Renal cortical epithelial cell (primary cell): ENCODE results near the gene EOLA2. TPM values are rescaled to one million over a fixed set of nuclear protein-coding genes. Genes with fewer than 3 reads are reported as not detected.
"Not testable (repeated sequence)": the region's sequence is repeated elsewhere in the genome, so short reads cannot be mapped to it uniquely, and the experiment has no call there.

Source experiments
- DNase-seq: peaks from one replicate; pipeline ENCODE4 v3.0.0-alpha.2; 2011; ENCODE audit warnings: low read depth
- total RNA-seq: library from RNA; depleted of rRNA; stranded (reverse); fragments of >200 nt; gene quantifications from 2 replicates; pipeline ENCODE4 v1.2.3, GENCODE V29; 2014

EOLA2 gene
- total RNA-seq, 1 donor from 2014 or later, result 14.4 TPM

DNA sequence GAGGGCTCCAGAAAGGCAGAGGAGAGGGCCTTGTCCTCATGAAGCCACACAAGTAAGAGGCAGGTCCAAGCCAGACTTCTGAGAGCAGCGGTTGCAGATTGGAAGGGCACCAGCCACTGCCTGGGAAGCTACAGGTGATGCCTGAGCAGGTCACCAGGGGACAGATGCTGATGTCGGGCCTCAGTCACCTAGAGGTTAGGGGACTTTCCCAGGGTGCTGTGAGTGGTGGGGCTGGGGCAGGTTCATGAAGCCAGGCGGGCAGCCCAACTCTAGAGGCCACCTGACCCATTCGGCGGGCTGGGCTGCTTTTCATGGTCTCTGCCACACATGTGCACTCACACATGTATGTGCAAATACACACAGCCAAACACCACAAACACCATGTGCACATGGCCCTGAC, 5.3 kb downstream of the EOLA2 start:
- DNase-seq, result not testable (repeated sequence)

DNA sequence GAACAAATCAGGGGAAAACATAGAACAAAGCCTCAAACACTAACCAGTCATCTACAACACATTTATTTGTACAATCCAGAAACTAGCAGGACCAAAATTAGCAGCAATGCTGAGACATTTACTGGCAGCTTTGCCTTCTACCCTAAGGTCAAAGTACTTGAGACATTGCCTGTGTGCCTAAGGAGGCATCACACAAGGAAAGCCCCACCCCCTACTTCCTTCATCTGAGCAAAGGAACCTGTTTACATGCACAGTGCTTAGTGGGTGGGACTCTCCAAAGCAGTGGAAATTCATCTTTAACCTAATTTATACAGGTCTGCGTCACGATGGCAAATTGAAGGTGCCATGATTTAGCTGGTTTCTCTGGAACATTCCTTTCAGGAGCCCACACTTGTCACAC, 6.1 kb downstream of the EOLA2 start:
- not testable (repeated sequence) for DNase-seq

DNA sequence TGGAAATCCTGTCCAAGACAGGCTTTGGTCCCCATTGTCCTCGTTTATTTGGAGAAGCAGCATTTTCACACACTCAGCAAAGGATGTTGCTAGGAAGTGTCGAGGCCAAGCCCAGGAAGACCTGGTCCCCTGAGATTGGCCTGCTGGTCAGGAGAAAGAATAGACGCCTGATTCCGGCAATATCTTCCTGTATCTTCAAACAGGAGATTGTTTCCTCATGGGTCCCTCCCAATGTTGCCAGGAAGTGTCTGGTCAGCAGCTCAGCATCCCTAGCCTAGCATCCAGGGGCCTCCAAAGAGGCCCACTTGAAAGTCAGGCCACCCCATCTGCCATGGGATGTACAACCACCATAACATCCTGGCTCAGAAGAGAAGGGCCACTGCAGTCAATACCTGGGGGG, 6.9 kb downstream of the EOLA2 start:
- not testable (repeated sequence) for DNase-seq

DNA sequence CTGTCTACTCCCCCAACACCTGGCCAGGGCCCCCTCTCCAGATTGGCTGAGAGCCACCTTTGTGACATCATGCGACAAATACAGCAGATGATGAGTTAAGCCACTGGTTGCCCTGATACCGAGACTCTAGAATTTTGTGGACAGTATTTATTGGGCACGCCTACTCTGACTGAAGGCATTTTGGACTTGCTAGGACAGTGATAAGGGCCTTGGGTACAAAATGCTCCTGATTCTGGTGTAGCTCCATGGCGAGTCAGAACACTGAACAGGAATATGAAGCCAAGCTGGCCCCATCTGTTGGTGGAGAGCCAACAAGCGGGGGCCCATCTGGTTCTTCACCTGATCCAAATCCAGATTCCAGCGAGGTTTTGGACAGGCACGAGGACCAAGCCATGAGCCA, 8.9 kb downstream of the EOLA2 start, which contains the start of gene HSFX4:
TSS of gene HSFX4 (plus strand) at position 174 of the 400 bp plus-strand sequence. CDS start at position 246, 72 bp downstream.
- DNase-seq, result not testable (repeated sequence)

DNA sequence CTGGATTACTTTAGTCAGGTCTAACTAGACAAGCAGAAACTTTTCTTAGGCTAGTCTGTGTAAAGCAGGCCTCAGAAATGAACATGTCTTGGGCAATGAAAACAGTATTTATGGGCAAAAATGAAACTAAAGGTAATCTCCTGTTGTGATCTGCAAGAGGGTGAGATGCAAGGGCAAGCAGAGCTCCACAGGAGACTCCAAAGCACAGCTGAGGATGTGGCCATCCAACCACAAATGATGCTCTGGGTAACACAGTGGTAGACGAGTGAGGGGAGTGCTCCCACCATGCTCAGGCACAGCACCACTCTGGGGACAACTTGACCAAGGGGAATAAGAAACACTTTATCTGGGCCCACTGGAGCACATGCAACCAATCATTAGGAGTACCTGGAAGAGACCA, 9.7 kb downstream of the EOLA2 start:
- DNase-seq, result not testable (repeated sequence)

DNA sequence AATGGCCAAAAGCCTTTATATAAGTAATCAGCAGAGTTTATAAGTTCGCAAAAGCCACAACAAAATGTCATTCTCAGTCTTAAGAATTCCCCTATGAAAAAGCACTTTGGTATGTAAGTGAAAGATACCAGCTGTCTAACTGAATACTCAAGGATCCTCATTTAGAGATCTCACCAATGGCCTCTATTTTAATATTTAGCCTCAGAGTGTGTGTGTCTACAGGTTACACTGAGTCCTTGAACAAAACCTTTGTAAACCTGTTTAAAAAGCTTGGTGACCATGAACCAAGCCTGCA, 10.4 kb downstream of the EOLA2 start:
- DNase-seq, result not testable (repeated sequence)

DNA sequence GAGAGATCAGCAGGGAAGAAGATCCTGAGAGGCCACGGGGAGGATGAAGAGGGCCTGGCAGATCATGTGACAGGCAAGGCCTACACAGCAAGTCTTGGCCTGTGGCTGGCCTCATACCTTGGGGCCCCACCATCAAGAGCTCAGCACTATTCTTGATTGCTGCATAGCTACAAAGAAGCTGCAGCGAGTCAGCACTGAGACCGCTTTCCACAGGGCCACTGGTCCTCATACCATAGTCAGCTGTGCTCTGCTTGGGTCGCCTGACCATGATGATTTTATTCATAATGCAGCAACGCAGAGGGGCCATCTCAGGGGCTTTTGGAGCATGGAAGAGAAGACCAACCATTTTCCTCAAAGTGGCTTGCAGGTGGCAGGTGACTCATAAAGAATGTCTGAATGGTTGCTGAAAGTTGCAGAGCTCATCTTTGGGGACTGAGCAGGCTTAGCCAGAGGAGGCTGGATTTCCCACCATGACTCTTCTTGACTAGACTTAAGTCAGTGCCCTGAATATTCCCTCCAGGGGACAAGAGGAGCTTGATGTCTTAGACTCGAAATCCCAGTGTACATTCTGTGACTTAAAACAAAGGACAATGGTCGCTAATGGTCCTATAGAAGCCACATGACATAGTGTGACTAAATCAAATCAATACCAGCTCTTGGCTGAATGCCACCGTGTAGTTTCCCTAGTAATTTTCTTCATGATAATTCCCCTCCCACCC, 10.9 kb downstream of the EOLA2 start:
- DNase-seq, result not testable (repeated sequence)

DNA sequence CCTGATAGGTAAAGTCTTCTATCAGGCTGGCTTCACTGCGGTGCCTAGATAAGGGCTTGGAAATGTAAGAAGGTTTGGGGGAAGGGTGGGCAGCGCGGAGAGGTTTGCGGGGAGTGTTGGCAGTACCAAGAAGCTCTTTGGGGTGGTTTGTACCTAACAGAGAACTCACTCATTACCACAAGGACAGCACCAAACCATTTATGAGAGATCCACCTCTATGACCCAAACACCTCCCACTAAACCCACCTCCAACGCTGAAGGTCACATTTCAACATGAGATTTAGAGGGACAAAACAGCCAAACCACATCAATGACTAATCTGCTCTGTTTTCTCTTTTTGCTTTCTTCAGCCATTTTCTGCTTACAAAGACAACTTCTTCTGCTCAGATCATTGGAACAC, 13.9 kb downstream of the EOLA2 start:
- DNase-seq, result not testable (repeated sequence)

DNA sequence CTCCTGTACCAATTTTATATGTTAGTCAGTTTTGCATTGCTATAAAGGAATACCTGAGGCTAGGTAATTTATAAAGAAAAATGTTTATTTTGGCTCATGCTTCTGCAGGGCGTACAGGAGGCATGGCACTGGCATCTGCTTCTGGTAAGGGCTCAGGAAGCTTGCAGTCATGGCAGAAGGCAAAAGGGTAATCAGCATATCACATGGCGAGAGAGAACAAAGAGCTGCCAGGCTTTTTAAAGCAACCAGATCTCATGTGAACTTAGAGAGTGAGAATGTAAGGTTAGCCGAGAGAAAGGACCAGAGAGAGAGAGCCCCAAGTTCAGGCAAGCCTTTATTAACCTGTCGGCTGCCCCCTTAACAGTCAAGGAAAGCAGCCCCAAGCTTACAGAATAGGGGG, 14.5 kb downstream of the EOLA2 start:
- DNase-seq, result not testable (repeated sequence)

DNA sequence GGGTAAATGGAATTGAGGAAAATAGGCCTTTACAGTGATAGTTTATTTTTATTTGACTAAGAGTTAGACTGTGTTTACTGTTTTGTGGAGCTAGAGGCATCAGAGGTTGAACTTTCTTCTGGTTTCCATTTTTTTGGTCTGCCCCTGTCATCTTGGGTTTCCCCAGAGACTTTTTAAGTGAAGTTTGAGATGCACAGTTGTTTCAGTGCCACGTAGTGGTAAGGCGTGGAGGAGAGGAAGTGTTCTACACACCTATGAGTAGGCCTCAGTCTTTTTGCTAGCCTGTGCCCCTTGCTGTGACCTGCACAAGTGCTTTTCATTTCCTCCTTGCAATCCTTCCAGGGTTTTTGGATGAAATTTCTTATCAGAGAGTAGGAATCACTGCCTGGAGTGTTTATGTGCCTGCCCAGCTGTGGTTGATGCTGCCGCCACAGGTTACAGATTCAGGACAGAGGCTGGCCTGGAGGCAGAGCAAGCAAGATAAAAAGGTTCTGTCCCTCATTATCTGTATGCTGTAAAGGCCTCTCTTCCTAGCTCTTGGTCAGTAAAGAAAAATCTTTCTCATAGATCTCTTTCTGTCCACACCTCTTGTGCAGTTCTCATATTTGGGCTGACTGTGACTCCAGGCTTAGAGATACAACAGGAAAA, 21.4 kb downstream of the EOLA2 start:
- no peak for DNase-seq

DNA sequence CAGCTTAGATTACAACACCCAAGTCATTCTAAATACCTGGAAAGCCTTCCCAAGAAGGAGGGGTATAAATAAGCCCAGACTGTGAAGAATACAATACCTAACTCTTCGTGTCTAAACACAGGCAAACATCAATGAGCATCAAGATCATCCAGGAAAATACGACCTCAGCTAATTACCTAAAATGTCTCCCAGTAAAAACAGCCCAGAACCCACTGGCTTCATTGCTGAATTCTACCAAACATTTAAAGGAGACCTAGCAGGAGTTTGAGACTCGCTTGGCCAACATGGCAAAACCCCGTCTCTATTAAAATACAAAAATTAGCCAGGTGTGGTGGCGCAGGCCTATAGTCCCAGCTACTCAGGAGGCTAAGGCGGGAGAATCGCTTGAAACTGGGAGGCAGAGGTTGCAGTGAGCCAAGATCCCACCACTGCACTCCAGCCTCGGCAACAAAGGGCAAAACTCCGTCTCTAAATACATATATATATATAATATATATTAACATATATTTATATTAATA, 28.1 kb downstream of the EOLA2 start:
- DNase-seq, result no peak

DNA sequence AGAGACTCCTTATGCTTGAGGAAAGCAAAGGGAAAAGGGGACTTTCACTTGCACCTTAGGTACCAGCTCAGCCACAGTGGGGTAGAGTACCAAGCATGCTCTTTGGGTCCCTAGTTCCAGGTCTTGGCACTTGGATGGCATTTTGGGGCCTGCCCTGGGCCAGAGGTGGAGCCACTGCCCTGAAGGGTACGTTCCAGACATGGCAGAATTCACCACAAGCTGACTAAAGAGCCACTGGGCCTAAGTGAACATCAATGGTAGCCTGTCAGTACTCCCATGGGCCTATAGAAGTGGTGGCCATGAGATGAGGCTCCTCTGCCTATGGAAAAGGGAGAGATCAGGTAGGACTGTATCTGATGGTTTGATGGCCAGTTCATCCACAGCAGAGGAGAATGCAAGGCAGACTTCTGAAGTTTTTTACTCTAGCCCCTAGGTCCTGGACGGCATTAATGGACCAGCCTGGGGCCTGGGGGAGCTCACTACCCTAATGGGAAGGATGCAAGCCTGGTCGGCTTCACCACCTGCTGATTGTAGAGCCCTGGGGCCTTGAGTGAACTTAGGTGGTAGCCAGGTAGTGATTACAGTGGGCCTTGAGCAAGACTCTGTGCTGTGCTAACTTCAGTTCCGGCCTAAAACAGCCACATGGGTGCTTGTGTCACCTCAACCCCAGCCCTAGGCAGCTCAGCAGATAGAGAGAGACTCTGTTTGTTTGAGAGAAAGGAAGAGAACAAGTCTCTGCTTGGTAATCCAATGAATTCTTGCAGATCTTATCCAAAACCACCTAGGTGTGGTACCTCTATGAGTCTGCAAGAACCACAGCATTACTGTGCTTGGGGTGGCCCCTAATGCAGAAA, 28.7 kb downstream of the EOLA2 start:
- no peak for DNase-seq

DNA sequence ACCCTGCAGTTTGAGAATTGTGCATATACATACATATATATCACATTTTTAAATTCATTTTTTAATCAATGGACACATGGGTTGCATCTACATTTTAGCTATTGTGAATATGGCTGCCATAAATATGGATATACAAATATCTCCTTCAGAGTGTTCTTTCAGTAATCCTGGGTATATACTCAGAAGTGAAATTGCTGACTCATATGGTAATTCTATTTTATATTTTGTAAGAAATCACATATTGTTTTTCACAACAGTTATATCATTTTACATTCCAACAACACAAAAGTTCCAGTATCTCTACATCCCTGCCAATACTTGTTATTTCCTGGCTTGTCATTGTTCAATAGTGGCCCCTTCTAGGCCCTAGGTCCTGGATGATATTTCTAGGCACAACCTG, 29.6 kb downstream of the EOLA2 start:
- no peak for DNase-seq

DNA sequence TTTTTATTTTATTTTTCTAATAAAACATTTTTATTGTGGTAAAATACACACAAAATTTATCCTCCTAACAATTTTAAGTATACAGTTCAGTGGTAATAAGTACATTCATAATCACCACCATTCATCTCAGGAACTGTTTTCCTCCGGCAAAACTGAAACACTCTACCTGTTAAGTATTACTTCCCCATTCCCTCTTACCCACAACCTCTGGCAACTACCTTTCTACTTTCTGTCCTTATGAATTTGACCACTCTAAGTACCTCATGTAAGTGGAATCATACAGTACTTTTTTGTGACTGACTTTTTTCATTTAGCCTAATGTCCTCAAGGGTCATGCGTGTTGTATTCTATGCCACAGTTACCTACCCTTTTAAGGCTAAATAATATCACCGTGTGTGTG, 30.0 kb downstream of the EOLA2 start:
- DNase-seq, result no peak

DNA sequence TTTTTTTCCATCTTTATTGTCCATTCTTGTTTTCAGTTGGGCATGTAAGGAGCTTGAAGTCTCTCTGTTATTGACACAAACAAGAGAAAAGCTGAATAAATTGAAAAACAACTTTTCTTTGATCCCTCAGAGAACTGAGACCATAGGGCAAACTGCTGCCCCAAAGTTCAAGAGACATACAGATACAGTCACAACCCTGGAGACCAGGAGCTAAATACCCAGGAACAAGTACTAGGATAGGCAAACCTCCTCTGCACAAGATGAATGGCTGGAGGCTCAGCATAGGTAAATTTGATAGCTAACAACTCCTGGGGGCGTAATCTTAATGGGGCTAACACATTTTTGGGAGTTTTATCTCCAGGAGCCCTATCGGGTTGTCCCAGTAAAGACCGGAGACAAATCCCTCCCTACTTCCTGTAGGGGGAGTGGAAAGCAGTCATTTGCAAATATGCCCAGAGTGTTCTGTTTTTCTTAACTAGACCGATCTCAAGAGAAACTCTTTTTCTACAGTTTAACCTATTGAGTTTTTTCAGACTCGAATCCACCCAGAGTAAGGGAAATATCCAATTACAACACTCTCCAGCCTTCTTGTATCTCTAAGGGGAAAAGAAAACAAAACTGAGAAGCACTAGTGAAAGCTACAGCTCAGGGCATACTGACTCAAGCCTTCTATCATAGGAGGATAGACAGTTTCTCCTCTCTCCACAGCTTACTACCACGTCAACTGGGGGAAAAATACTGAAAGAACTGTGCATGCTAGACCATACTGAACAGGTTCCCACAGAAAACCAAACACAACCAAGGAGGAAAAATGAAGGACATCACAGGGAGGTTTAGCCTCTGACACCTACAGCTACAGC, 34.2 kb downstream of the EOLA2 start:
- peak; percentile 30 for DNase-seq

DNA sequence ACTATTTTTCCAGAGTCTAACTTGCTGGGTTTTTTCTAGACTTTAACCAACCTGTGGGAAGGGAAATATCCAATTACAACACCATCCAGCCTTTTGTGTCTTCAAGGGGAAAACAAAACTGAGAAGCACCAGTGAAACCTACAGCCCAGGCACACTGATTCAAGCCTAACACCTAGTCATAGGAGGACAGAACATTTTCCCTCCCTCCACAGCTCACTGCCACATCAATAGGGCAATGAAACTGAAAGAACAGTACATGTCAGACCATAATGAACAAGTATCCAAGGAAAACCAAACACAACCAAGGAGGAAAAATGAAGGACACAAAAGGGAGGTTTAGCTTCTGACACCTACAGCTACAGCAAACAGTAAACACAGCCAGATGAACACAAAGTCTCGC, 39.7 kb downstream of the EOLA2 start:
- DNase-seq, result no peak

DNA sequence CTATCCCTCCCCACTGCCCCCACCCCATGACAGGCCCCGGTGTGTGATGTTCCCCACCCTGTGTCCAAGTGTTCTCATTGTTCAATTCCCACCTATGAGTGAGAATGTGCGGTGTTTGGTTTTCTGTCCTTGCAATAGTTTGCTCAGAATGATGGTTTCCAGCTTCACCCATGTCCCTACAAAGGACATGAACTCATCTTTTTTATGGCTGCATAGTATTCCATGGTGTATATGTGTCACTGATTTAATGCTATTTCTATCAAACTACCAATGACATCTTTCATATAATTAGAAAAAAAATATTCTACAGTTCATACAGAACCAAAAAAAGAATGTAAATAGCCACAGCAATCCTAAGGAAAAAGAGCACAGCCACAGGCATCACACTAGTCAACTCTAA, 47.5 kb downstream of the EOLA2 start:
- DNase-seq, result not testable (repeated sequence)
